B cell (primary cell): ENCODE results near the gene MAP3K4. TPM values are rescaled to one million over a fixed set of nuclear protein-coding genes. Genes with fewer than 3 reads are reported as not detected.

Source experiments
- ATAC-seq: fragments of 200-7000 bp; cut with Tn5 transposase; one replicate; pipeline ENCODE4 v1.10.0; 2021; ENCODE audit warnings: low read depth, mild to moderate bottlenecking, moderate number of reproducible peaks, moderate library complexity
- CTCF ChIA-PET: fragments of 350-600 bp; sonication (Branson Sonifier 250); formaldehyde crosslinking; loops from one replicate; lab custom pipeline; 2021; ENCODE audit warnings: antibody characterized with exemption, inconsistent platforms; lab: Charles Lee
- POLR2A ChIA-PET: fragments of 350-600 bp; sonication (Branson Sonifier 250); formaldehyde crosslinking; loops from one replicate; lab custom pipeline; 2021; ENCODE audit warnings: antibody characterized with exemption; lab: Charles Lee
- DNase-seq: peaks from one replicate; pipeline ENCODE4 v3.0.0; 2013
- H2AFZ ChIP-seq: 2 replicates; pipeline ENCODE4 v1.6.1; 2012; ENCODE audit warnings: mild to moderate bottlenecking, low read depth, low read length; ENCODE audit not compliant: insufficient read depth, poor library complexity, severe bottlenecking
- H3K27ac ChIP-seq, 2 donors: 1 replicate in 1 of 2; 2 replicates in 1 of 2; pipeline ENCODE4 v1.5.1; 2012 to 2013; ENCODE audit warnings: low read length in 2 of 2, mild to moderate bottlenecking in 2 of 2, moderate library complexity in 1 of 2
- H3K27me3 ChIP-seq, 4 experiments: fragments of 200-600 bp in 1 of 4; sonication (generic) in 1 of 4; replicated peaks in 1 of 4; 1 replicate in 2 of 4; 2 replicates in 2 of 4; pipeline versions ENCODE4 v1.6.1 to v1.7.0; 2013 to 2016; ENCODE audit warnings: low read length in 3 of 4, mild to moderate bottlenecking in 2 of 4, mixed read lengths in 1 of 4, moderate library complexity in 1 of 4; ENCODE audit not compliant: insufficient read depth in 4 of 4, control insufficient read depth in 3 of 4; ENCODE audit errors: control extremely low read depth in 1 of 4
- H3K36me3 ChIP-seq, 2 experiments: replicated peaks in 1 of 2; 1 replicate in 1 of 2; 2 replicates in 1 of 2; pipeline versions ENCODE4 v1.6.1 to v1.7.1; 2013; ENCODE audit warnings: low read length in 1 of 2; ENCODE audit not compliant: insufficient read depth in 2 of 2, control insufficient read depth in 1 of 2; ENCODE audit errors: control extremely low read depth in 1 of 2, extremely low read depth in 1 of 2
- H3K4me1 ChIP-seq, 2 donors: fragments of 200-600 bp in 1 of 2; sonication (generic) in 1 of 2; 1 replicate in 1 of 2; 2 replicates in 1 of 2; pipeline versions ENCODE4 v1.5.1 to v1.6.1; 2013 to 2017; ENCODE audit warnings: low read length in 2 of 2; ENCODE audit not compliant: control insufficient read depth in 2 of 2, insufficient read depth in 2 of 2
- H3K4me2 ChIP-seq: replicated peaks from 2 replicates; pipeline ENCODE3; 2012; ENCODE audit warnings: mild to moderate bottlenecking, low read depth, low read length; ENCODE audit not compliant: poor library complexity, severe bottlenecking
- H3K4me3 ChIP-seq, 5 experiments: fragments of 200-600 bp in 1 of 5; sonication (generic) in 1 of 5; 1 replicate in 3 of 5; 2 replicates in 2 of 5; pipeline versions ENCODE4 v1.5.1 to v1.7.0; 2011 to 2016; ENCODE audit warnings: low read length in 4 of 5, mild to moderate bottlenecking in 4 of 5, low read depth in 2 of 5, control low read depth in 1 of 5, moderate library complexity in 1 of 5; ENCODE audit not compliant: insufficient read depth in 1 of 5; ENCODE audit errors: control extremely low read depth in 1 of 5, extremely low read depth in 1 of 5
- H3K79me2 ChIP-seq: fragments of 200-600 bp; sonication (generic); one replicate; pipeline ENCODE4 v1.6.0; 2016; ENCODE audit warnings: low read length; ENCODE audit not compliant: control insufficient read depth, insufficient read depth
- H3K9ac ChIP-seq: fragments of 200-600 bp; sonication (generic); 2 replicates; pipeline ENCODE4 v1.6.1; 2017; ENCODE audit warnings: mild to moderate bottlenecking, low read length, moderate library complexity
- H3K9me3 ChIP-seq, 3 donors: one replicate each; pipeline versions ENCODE4 v1.6.1 to v1.7.1; 2013; ENCODE audit warnings: low read length in 2 of 3; ENCODE audit not compliant: control insufficient read depth in 2 of 3, insufficient read depth in 1 of 3; ENCODE audit errors: control extremely low read depth in 1 of 3
- H4K20me1 ChIP-seq: 2 replicates; pipeline ENCODE4 v1.6.0; 2012; ENCODE audit warnings: mild to moderate bottlenecking, low read length; ENCODE audit not compliant: insufficient read depth, control insufficient read depth, poor library complexity, severe bottlenecking
- H3K27ac Mint-ChIP-seq: one replicate; pipeline ENCODE4 v1.8.0; 2021; ENCODE audit warnings: mixed read lengths
- H3K27me3 Mint-ChIP-seq: one replicate; pipeline ENCODE4 v1.8.0; 2021; ENCODE audit warnings: mixed read lengths
- H3K4me1 Mint-ChIP-seq: one replicate; pipeline ENCODE4 v1.8.0; 2021; ENCODE audit warnings: mixed read lengths
- H3K4me3 Mint-ChIP-seq: one replicate; pipeline ENCODE4 v1.8.0; 2021; ENCODE audit warnings: mixed read lengths
- H3K9me3 Mint-ChIP-seq: one replicate; pipeline ENCODE4 v1.8.0; 2022; ENCODE audit warnings: mixed read lengths; ENCODE audit not compliant: insufficient read depth
- EZH2 ChIP-seq: IDR thresholded peaks from 2 replicates; pipeline ENCODE4 v1.6.1; 2012; ENCODE audit warnings: borderline replicate concordance, low read depth, mild to moderate bottlenecking, moderate library complexity, low read length; ENCODE audit not compliant: insufficient read depth, poor library complexity, severe bottlenecking
- WGBS: methylation state at CpG from one replicate; pipeline ENCODE4 v1.1.5; 2013; ENCODE audit warnings: missing lambda C conversion rate; ENCODE audit not compliant: insufficient coverage; 5-methylcytosine and 5-hydroxymethylcytosine counted together
- intact Hi-C: fragments of 100-400 bp; cut with micrococcal nuclease; formaldehyde crosslinking; loops from one replicate; pipeline ENCODE4 v1.10.0; 2022
- polyA plus RNA-seq: library from polyadenylated mRNA; depleted of rRNA; stranded (reverse); fragments of >200 nt; gene quantifications from 2 replicates; pipeline ENCODE4 v1.2.3, GENCODE V29; 2012
- total RNA-seq, 2 donors: library from RNA; stranded (reverse); fragments of 120-200 nt in 1 of 2; gene quantifications; 1 replicate in 1 of 2; 2 replicates in 1 of 2; pipeline versions ENCODE4 v1.2.3 to v1.2.4, GENCODE V29; 2013 to 2022
- TF ChIP-seq, protein P1 (sequence below): fragments of 200-600 bp; IDR thresholded peaks from one replicate; pipeline ENCODE4 v1.8.0; 2022; ENCODE audit warnings: antibody characterized with exemption, mild to moderate bottlenecking

MAP3K4 gene
- total and polyA plus RNA-seq, 2 donors (not counting 1 experiment from before 2014, with no cell fraction given): 24.4 to 105 TPM

DNA sequence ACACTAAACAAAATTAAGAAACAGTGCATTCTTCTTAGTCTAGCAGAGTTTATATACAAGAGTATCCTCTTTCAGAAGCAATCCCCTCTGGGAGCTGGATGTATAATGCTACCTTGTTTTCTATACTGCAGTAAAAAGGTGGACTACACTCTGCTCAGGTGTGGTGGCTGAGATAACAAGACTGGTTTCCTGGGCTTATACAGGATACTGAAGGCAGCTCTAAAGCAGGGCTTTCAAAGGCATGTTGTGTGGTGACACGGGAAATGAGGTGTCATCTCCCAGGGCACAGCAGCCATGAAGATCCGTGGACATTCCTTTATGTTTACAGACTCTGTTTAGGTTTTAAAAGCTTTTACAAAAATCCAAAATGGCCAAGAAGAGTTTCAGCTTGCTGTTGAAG lies 136.7 kb downstream of the MAP3K4 start:
- no peak for DNase-seq
- intact Hi-C loops: no loop called here
- no peak overlapping the region for H3K27ac Mint-ChIP-seq
- Histone ChIP-seq H3K4me2 (no peak overlapping the region), H3K79me2 (no peaks in the 10 kb centered on the region), H3K27me3 (no peaks in the 10 kb centered on the region), H3K4me3 (no peak overlapping the region), H3K9ac (no peak overlapping the region), H4K20me1 (no peaks in the 10 kb centered on the region), H3K4me1 (no peaks in the 10 kb centered on the region), H2AFZ (no peak overlapping the region), H3K36me3 (peaks cover 1 to 30% of the 10 kb centered on the region in 2 experiments), H3K9me3 (peaks cover 0 to 7% (median 2%) of the 10 kb centered on the region in 3 donors), H3K27ac (no peak overlapping the region)
- no peak overlapping the region for H3K4me3 Mint-ChIP-seq
- no peak for ATAC-seq
- peaks cover 12% of the 10 kb centered on the region for H3K9me3 Mint-ChIP-seq
- POLR2A ChIA-PET: no interaction called here
- TF ChIP-seq, protein P1, sequence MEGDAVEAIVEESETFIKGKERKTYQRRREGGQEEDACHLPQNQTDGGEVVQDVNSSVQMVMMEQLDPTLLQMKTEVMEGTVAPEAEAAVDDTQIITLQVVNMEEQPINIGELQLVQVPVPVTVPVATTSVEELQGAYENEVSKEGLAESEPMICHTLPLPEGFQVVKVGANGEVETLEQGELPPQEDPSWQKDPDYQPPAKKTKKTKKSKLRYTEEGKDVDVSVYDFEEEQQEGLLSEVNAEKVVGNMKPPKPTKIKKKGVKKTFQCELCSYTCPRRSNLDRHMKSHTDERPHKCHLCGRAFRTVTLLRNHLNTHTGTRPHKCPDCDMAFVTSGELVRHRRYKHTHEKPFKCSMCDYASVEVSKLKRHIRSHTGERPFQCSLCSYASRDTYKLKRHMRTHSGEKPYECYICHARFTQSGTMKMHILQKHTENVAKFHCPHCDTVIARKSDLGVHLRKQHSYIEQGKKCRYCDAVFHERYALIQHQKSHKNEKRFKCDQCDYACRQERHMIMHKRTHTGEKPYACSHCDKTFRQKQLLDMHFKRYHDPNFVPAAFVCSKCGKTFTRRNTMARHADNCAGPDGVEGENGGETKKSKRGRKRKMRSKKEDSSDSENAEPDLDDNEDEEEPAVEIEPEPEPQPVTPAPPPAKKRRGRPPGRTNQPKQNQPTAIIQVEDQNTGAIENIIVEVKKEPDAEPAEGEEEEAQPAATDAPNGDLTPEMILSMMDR: no peak
- no peak for TF ChIP-seq EZH2
- CTCF ChIA-PET: no interaction called here
- WGBS: 100% methylated on average over 2 of the region's 2 CpGs
- H3K4me1 Mint-ChIP-seq: no peaks in the 10 kb centered on the region
- H3K27me3 Mint-ChIP-seq: no peaks in the 10 kb centered on the region

DNA sequence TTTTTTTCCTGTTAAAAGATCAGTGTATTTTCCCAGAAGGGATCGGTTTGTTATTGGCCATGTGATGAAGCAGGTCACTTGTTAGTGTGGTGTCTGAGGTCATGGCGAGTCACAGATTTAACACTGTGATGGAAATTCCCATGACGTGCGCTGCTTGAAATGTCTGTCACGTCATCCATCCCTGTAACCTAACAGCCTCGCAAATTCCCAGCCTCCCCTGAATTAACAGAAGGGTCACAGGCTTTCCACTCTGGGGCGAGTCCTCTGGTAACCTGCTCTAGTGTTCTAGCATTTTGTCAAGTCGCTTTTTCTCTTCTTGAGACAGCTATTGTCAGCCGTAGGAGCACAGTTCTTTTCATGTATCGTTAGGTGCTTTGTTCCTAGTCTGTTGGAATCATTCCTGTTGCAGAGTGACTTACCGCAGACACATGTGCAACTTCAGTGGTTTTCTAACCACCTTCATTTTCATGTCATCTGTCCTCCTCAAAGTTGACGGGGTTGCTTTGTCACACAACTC lies 137.2 kb downstream of the MAP3K4 start:
- DNase-seq (no peak), ATAC-seq (no peak)
- H4K20me1 ChIP-seq: no peaks in the 10 kb centered on the region
- H3K36me3 ChIP-seq: peaks cover 1 to 26% of the 10 kb centered on the region in 2 experiments
- H3K9ac ChIP-seq: no peak overlapping the region
- no peak overlapping the region for H2AFZ ChIP-seq
- no peak overlapping the region for H3K27ac ChIP-seq
- no peaks in the 10 kb centered on the region for H3K79me2 ChIP-seq
- intact Hi-C loops: no loop called here
- H3K27ac Mint-ChIP-seq: no peak overlapping the region
- ChIA-PET POLR2A (no interaction called here), CTCF (no interaction called here)
- H3K27me3 ChIP-seq: no peaks in the 10 kb centered on the region
- H3K27me3 Mint-ChIP-seq: no peaks in the 10 kb centered on the region
- WGBS: 93% methylated on average over 9 of the region's 12 CpGs
- no peaks in the 10 kb centered on the region for H3K4me1 Mint-ChIP-seq
- no peak overlapping the region for H3K4me3 Mint-ChIP-seq
- TF ChIP-seq, protein P1: no peak
- no peak for TF ChIP-seq EZH2
- peaks cover 0 to 2% (median 2%) of the 10 kb centered on the region in 3 donors for H3K9me3 ChIP-seq
- H3K4me1 ChIP-seq: no peaks in the 10 kb centered on the region
- H3K4me3 ChIP-seq: no peak overlapping the region
- H3K9me3 Mint-ChIP-seq: peaks cover 7% of the 10 kb centered on the region
- H3K4me2 ChIP-seq: no peak overlapping the region
